ENCODE data around the gene TMC1.
A peak's percentile ranks its signal among the peaks of the same experiment; 100 is the strongest.
"Not testable (repeated sequence)": the region's sequence is repeated elsewhere in the genome, so short reads cannot be mapped to it uniquely, and the experiment has no call there.

The TMC1 gene

DNA sequence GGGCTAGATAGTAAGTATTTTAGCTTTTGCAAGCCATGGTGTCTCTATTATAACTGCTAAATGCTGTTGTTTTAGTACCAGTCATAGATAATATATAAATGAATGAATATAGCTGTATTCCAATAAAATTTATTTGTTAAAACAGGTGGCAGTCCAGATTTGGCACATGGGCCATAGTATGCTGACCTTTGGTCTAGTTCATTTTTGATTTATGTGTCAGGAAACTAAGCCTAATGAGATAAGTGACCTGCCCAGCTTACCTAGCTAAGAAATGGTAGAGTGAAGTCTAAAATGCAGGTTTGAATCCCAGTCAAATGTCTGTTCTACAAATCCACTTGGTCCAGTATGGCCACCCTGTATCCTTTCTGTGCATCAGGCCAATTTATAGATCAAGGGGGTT is 292.1 kb downstream of the TMC1 start:
- DNase-seq = no peak

DNA sequence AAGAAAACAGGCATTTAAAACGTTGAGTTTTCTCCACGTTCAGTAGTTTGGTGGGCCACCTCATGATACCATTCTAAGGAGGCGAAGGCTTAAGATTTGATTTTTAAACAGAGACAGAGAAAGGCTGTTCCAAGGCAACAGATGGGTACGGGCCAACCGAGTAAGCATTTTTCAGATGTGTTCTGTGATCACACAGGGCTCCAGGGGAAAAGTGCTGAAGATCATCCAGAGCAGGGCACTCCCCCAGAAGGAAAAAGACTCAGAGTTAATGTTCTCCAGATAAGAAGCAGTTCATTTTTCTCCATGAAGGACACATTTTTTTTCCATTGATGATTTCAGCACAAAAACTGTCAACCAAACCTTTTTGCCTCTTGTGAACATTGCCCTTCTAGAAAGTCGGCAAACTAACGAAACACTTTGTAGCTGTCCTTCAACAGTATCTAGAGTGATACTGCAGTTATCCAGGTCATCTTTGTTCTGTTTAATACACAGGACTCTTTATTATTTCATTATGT is 292.7 kb downstream of the TMC1 start:
- no peak for DNase-seq

DNA sequence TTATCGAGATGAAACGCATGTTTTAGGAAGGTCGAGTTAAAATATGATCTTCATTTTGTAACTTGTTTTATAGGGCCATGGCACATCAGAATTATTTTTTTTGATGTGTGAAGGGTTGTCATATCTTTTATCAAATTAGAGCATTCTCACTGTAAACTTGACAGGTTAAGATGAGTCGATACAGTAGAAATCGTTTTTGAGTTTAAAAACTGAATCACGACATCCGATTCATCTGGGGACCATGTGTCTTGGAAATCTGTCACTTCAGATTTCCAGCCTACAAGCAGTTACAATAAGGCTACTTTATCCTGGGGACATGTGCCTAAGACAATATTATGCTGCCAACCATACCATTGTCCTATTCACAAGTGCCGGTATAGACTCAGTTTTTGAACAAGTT is 295.3 kb downstream of the TMC1 start:
- no peak for DNase-seq

DNA sequence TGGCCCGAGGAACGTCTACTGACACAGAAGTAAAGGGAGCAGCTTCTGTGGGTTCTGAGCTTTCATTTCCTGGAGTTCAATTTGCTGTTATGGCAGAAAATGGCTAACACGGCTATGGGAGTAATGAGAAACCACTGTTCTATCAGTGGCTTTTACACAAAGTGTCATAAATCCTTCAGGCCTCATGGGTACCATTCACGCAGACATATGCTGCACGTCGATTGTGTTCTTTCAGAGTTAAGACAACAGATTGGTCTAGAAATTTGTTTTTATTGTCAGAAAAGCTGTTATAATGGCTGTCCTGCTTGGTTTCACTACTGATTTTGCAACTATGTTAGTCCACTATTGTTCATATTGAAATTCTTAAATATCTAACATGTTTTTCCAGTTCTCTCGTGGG is 296.0 kb downstream of the TMC1 start:
- DNase-seq = no peak

DNA sequence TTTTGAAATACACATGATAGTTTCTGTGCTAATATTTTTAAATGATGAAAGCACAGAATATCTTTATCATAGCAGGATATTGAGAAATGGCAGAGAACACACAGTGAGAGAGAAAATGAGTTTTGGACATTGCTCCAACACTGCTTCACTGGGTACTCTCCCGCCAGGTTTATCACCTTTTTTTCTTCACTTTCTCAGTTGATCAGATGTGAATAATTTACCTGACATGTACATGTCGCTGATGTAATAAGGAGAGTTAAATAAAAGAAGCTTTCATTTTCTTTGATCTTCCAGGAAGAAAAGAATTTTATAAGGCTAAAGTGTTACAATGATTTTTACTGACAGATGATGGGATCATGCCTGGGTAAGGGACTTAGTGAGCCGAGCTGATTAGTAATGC is 297.0 kb downstream of the TMC1 start:
- no peak for DNase-seq

DNA sequence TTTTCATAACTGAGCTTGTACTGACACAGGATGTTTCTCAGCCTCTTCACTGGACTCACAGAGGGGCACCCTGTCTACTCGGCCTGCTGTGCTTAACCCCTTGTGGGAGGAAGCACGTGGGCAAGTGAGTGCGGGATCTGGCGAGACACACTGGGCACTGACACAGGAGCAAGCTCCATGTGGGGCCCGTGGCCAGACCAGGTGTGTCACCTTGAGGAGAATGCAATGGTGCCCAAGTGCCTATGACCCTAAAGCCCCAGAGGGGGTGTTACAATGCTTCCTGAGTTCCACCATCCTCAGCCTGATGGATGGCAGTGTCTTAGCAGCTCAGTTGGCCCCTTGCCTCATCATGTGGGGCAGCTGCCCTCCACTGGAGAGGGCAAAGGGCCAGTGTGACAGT is 302.6 kb downstream of the TMC1 start:
- no peak for DNase-seq

DNA sequence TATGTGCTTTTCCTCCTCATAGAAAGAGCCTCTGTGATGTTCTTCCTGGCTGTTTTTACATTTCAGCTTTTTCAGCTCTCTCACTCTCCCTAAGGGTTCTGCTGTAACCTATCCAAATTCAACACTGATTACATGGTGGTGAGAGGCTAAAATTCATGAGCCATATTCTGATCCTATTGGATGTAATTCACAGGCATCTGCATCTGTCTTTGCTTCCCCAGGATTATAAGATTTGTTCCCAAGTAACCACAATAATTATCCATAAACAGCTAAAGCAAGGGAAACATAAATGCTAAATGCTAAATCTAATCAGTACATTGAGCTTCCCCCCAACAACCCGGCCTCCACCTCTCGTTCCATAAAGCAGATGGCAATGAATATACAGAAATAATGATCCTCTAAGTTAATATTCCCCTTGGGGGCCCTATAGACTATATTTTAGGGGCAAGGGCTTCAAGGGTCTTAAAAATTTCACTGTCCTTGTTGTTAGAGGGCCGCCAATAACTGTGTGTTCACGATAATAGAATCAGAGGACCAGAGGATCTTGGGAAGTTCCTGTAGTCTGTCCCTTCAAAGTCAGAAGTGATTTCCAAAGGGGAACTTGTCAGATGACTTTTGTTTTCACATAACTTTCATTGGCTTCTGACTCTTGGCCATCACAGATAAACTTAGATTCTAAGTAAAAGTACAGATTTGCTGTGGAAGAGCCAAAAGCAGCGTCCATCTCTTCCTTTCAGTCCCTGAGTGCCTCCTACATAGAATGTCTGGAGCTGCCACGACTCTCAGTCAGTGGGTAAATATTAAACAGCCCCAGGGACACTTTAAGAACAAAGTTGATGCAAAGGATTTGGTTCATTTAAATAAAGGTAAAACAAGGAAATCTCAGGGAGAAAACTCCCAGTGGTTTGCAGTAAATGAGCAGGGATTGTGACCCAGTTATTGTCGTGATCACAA is 305.9 kb downstream of the TMC1 start:
- DNase-seq = no peak

DNA sequence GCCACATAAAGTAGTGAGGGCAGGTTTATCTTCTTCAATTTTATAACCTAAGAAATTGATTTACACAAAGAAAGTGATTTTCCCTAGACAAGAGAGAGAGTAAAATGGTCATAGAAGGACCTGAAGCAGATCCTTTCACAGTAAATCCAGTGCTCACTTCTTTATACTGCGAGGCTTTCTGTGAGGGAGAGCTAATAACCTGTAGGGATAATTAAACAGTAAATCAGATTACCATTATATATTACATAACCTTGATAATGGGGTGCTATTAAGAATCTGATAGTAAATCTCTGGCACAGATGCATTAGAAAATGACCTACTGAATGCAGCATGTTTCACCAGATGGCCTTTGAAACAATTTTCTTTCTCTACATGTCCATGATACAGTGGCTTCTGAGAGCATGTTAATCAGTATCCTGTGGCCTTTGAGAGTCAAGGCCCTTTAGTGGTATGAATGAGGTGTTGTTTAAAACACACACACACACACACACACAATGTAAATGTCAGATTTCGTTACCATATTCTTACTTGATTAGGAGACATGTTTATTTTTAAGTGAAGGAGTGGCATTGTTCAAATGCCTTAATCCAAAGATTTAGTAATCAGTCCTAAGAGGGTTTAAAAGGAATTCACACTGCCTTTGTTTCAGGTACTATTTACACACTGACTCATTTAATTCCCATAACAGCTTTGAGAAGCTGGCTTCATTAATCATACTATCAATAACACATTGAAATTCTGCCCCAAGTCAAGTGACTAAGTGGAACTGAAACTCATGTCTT is 306.7 kb downstream of the TMC1 start:
- DNase-seq = no peak

DNA sequence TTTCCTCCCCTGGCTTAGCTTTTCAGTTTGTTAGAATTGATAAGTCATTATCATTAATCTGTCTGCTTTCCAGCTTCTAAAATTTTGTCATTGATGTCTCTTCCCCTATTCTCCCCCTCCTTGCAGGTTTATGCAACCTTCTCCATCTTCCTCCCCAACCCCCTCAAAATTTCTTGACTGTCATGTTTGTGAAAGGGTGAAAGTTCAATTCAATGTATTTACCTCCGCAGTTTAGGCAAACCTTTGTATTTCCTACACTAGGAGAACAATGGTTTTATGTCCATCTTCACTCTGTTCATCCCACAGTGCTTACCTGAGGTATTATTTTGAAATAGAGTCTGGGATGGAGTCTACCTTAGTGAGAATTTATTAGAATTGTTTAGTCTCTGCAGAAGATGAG is 313.6 kb downstream of the TMC1 start:
- no peak for DNase-seq

DNA sequence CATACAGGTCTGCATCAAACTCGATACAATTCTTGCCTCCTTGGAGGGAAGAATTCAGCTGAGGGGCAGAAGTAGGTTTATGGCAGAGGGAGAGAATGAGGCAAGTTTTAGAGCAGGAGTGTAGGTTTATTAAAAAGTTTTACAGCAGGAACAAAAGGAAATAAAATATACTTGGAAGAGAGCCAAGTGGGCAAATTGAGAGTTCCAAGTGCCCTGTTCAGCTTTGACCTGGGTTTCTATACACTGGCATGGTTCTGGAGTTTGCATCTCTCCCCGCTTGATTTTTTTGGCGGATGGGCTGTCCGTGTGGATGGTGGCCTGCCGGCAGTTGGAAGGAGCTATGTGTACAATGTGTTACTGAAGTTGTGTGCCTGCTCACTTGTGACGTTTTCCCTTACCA is 315.4 kb downstream of the TMC1 start:
- DNase-seq = no peak

DNA sequence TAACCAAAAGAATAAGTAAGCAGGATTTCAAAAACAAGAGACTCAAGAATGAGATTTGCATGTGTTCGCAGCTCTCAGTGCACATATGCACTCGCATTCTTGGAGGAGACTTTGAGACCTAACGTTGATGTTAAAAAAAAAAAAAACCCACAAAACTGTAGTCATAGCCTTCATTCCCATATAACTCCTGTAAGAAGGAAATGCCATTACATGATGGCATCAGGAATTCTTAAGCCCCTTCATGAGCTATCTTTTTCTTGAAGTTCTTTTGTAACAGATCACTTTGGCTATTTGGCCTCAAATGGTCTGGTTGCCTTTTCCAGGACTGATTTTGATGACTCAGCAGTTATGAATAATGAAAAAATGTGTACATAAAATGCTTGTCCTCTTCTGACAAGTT is 317.7 kb downstream of the TMC1 start:
- DNase-seq = no peak

DNA sequence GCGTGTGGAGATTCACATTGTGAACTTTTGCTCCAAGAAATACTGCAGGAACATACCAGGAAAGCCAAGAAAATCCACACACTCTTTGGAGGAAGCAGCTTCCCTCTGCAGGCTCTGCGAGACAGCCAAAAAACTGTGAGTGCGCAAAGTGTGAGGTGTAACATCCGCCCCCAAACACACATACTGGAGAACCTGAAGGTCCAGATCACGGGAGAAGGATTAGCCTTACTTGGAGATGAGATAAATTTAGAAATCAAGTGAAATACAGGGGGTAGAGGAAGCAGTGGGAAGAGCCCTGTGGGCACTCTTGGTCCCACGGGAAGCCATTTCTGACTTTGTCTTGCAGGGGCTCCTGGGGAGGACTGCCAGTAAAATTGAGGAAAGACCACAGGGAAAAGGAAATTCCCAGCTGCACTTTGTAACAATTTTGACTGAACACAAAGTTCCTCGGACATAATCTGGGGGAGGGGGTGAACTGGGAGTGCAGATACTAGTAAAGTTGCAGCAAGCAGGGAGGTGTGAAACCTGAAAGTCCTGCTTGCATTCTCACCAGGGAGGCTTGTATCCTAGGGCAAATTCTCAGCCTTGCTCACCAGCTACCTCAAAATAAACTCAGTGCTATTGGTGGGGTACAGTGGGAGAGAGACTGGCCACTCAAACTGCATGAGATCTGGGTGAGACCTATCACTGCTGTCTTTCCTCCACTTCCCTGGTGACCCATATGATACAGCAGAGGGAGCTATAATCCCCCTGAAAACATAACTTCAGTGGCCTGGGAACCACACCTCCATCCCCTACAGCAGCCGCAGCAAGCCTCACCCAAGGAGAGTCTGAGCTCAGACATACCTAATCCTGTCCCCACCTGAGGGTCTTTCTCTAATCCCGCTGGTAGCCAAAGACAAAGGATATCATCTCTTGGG is 322.4 kb downstream of the TMC1 start:
- DNase-seq = no peak

DNA sequence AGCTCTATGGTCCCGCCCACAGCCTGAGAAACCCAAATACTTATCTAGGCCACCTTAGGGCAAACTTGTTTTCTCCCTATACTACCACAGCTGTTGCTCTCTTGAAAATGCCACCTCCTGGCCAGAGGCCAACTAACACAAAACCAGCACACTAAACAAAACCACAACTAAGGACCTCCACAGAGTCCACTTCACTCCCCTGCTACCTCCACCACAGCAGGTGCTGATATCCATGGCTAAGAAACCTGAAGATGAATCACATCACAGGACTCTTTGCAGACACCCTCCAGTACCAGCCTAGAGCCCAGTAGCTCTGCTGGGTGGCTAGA is 323.0 kb downstream of the TMC1 start:
- DNase-seq = no peak

DNA sequence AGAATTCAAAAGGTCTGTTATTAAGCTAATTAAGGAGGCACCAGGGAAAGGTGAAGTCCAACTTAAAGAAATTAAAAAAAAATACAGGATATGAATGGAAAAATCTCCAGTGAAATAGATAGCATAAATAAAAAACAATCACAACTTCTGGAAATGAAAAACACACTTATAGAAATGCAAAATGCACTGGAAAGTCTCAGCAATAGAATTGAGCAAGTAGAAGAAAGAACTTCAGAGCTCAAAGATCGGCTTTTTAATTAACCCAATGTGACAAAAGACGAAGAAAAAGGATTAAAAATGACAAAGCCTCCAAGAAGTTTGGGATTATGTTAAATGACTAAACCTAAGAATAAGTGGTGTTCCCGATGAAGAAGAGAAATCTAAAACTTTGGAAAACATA is 323.6 kb downstream of the TMC1 start:
- DNase-seq = not testable (repeated sequence)

DNA sequence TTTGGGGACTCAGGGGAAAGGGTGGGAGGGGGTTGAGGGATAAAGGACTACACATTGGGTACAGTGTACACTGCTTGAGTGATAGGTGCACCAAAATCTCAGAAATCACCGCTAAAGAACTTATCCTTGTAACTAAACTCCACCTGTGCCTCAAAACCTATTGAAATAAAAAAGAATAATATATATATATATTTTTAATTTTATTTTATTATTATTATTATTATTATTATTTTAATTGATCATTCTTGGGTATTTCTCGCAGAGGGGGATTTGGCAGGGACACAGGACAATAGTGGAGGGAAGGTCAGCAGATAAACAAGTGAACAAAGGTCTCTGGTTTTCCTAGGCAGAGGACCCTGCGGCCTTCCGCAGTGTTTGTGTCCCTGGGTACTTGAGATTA is 328.8 kb downstream of the TMC1 start:
- not testable (repeated sequence) for DNase-seq

DNA sequence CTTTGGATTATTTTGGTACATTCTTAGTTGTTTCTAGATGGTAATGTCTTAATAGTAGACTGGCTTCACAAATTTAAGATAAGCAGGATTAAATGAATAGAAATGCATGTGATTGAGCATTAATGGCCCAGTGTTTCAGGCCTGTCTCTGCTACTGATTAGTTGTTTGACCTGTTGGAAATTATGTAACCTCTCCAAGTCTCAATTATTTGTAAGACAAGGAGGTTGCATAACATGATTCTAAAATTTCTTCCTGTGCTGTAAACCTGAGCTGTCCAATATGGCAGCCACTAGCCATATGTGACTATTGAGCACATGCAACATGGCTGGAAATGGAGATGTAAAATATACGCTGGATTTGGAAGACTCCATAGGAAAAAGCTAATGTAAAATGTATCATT is 333.9 kb downstream of the TMC1 start:
- no peak for DNase-seq

DNA sequence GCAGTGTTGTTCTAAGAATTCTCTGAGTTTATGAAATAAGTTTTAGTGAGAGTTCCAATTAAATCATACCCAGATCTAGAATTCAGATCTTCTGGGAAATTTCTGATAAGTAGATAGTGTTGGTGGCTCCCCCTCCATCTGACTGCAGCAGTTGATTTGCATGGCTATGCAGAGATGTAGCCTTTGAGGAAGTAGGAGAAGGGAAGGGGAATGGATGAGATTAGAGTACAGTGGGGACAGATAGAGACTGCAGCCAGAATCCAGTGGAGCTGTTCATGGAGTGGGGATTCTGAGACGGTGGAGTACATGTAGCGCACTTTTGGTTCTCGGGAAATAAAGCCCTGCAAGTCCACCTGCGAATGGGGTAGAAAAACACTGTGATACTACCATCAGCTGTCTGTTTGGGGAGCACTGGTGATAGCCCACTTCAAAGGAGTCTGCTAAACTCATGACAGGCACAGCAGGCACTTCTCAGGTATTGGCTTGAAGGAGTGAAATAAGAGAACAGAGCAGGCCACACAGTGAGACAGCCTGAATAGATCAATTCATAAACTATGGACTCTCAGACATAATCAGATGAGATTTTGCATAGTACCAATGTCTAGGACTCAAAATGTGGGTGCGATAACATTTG is 334.6 kb downstream of the TMC1 start:
- DNase-seq = no peak

DNA sequence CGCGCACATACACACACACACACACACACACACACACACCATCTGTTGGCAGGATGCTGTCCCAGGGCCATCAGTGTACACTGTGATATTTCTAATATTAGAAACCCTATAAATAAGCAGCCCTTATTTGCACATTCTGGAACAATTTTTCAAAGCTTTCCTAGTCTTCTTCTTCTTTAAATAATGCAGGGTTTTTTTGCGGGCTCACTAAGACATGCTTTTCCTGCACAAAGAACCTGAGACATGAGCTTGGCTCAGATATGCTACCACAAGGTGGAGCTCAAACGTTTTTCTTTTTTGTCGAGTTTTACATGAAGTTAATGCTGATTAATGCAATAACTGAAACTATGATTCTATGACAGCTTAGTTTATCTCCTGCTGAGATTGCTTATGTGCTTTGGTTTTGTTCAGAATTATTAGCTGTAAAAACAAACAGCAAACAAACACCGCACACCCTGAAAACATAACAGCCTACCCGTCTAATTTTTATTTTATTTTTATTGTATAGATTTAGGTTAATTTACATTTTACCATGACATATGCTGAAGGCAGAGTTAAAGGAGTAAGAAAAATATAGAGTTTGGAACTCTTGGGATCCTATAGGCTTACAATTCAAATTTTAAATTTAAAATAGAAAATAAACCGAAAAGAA is 335.7 kb downstream of the TMC1 start:
- DNase-seq = peak in 6 of 51 donors; percentile 0 to 45 (median 12)

DNA sequence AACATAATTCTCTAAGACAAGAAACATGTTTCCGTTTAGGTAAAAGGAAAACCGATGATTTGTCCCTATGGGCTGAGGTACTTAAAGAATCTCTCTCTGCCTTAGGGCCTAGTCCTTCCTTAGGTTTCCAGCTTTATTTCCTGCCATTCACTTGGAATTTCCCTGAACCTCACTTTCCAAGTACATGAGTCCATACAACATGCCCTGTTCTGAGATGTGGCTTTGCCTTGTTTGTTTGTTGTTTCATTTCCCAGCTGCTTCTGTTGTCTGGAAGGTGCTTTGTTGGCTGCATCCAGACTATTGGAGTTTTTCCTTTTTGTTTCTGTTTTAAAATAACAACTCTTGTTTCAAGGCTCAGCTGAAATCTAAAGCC is 336.2 kb downstream of the TMC1 start:
- DNase-seq = no peak

DNA sequence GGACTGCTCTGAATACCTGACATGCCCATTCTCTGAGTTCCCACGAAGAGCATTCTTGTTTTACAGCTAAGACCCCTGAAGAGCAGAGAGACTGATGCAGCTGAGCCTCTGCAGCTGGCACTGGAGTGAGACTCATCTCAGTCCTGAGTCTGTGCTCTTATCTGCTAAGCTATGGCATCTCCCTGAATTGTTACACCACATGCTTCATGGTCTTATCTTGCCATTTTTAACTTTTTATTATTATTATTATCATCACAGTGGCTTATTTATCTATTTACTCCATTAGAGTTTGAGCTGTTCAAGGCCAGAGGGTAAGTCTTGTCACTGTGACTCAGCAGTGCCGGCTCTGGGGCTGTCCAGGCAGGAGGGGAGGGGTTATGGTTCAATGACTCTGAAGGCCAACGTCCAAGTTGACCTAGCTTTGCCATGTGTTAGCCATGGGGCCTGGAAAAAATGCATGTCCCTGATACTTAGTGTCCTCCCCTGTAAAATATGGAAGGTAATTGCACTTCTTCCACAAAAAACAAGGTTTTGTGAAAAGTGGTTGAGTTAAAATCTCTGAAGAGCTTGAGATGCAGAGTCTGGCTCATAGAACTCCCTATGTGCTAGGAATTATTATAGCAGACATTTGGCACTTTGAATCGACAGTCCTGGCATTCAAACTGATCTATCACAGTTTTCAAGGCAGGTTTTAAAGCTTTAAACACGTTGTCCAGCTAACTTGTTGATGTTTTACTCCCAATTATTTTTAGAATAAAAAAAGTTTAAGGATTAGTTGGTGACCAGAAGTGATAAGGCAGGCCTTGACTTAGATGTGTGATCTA is 336.9 kb downstream of the TMC1 start:
- no peak for DNase-seq

All from hypothalamus (tissue), 51 donors.